Stimulated activated CD8-positive, alpha-beta memory T cell treated with anti-CD3 and anti-CD28 coated beads, Interleukin-4, amount 100 ng/mL, for 1 hour (primary cell): ENCODE results near the gene CD274.
"Not testable (repeated sequence)": the region's sequence is repeated elsewhere in the genome, so short reads cannot be mapped to it uniquely, and the experiment has no call there.

Source experiments
- DNase-seq, 2 donors: peaks; one replicate each; pipeline ENCODE4 v3.0.0-alpha.2; 2020; ENCODE audit warnings: low read depth in 2 of 2, low spot score in 1 of 2

CD274 gene

DNA sequence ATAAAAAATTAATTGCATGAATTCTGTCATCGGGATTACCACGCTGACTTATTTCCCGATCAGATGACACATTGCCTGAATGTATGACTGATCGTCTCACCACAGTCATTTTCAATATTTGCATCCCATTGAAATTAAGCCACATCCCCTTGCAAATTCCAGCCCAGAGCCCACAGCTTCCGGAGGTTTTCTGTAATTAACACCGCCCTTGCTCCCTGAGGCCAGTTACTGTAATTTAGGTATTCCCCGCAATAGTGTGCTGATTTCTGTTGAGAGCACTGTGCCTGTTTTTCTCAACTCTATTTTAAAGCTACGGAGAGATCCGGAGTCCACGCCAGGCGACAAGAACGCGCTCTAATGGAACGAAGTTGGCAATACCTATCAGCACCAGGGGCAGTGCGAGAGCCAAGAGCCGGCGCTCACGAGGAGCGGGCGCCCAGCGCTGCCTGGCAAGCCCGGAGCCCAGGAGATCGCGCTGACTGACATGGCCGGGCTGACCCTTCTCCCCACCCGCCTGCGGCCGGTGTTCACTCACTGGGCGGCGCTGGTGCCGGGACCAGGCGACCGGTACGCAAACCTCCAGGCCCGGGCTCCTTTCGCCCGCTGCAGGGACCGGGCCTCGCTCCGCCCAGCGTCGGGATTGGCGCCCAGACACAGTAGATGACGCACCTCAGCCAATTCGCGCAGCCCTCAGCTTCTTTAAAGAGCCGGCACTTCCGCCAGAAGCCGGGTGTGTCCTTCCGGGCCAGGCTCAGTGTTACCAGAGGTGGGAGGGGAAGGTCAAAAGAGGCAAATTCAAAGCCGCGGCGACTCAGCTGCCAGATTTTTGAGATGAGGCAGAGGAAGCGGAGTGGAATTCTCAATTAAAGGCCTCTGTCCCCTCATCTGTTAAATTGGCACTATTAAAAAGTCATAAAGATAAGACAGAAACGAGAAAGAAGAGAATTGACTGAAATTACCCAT lies 12.8 kb upstream of the CD274 start, which contains the start of gene PLGRKT:
PLGRKT (minus strand) TSS at position 672 of the 963 bp plus-strand sequence. CDS start 5,948 bp downstream, outside the sequence.
- DNase-seq, result peak; percentile 69 to 83

- DNase-seq, result peak in 1 of 2 donors; percentile 34
Observed at GRCh38 chr9:5438301-5439162, 11.8 kb upstream of the CD274 start.

DNA sequence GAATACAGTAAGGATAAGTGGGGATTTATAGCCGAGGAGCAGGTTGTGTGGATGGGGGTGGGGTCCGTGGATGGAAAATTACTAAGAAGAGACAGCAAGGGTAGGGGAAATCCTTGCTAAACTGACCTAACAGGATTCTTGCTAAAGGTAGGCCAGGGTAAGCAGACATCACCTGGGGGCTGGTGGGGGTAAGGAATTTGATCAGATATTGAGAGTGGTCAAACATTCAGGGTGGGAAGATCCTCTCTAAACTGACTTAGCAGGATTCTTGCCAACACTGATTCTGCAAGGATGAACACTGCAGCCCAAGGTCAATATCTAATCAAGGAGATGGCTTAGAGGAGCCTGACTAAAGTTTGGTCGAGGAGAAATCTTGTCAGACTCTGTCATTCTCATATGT lies 9.9 kb upstream of the CD274 start:
- no peak for DNase-seq

DNA sequence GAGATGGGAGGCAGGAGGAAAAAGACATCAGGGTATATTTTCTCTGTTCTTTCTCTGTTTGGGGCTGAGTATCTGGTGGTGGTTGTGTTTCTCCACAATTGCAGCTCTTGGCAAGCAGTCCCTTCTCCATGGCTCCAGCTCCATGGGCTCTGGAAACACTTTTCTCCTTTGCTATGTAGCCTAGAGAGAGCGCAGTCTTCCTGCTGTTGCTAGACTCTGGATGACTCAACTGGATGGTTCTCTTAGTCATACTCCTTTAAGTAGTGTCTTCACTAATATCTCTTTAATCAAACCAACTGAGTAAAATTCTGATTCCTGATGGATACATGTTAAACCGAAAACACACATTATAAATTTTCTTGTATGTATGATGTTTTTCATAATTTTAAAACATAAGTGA lies 9.3 kb upstream of the CD274 start:
- DNase-seq, result no peak

- no peak for DNase-seq
Observed at GRCh38 chr9:5442400-5443011, 7.8 kb upstream of the CD274 start.

GRCh38 chr9:5443850-5444249 lies 6.5 kb upstream of the CD274 start:
- no peak for DNase-seq

GRCh38 chr9:5445096-5445495 lies 5.2 kb upstream of the CD274 start:
- not testable (repeated sequence) for DNase-seq

GRCh38 chr9:5445886-5446285 lies 4.5 kb upstream of the CD274 start:
- DNase-seq, result no peak

DNA sequence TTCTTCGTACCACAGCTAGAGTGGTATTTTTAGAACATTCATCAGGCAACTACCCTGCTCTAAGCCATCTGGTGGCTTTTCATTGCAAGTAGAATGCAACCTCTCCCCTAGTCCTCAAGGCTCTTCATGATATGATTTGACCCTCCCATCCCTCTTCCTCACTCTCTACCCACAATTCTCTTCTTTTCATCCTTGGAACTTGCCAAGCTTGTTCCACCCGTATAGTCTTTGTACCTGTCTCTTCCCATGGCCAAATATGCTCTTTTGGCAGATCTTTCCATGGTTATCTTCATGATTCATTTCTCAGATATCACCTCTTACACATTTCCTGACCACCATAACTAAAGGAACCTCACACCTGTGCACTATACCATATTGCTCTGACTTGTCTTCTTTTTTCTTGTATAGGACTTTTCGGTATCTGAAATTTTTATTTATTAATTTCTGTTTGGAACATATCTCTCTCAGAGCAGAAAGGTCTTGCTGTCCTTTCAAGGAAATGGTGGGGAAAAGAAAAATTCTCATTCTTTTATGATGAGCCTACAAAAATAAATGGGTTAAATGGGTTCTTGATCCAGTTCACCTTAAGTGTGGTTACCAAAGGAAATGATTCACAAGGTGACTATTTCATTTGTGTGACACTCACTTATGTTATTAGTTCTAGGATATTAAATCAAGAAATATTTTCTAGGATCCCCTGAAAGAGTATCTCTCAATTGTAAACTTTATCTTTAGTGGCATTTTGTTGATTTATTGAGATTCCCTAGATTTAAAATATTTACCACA lies 3.7 kb upstream of the CD274 start:
- DNase-seq, result no peak

DNA sequence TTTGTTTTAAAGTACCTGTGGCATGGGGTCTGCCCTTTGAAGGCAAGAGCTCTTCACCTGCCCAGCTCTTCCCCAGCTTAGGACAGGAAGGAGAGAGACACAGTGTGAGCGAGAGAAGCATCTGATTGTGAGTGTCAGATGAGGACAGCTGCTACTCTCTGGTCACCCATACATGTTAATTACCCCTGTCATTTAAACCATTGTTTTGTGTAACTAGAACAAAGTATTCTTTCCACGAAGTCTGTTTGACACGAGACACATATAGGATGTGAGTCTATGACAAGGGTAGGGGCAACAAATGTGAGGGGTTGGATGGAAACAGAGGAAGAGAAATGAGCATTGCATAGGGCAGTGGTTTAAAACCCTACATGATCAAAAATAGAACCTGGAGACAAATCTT lies 3.0 kb upstream of the CD274 start:
- DNase-seq, result no peak

DNA sequence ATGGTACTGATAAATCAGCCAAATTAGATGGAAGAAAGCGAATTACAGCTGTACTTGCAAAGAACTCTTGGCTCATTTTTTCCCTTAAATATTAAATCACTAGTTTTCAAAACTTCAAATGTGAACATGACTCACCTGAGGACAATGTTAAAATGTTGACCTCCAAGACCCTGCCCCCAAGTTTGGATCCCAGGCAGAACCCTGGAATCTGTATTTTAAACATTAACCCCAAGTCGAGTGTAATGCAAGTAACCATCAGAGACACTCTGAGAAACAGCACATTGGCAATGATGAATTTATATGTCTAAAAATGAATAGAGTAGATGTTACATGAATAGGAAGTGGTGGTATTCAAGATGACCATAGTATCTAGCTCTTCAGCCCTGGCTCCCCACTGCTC lies 2.3 kb upstream of the CD274 start:
- no peak for DNase-seq

DNA sequence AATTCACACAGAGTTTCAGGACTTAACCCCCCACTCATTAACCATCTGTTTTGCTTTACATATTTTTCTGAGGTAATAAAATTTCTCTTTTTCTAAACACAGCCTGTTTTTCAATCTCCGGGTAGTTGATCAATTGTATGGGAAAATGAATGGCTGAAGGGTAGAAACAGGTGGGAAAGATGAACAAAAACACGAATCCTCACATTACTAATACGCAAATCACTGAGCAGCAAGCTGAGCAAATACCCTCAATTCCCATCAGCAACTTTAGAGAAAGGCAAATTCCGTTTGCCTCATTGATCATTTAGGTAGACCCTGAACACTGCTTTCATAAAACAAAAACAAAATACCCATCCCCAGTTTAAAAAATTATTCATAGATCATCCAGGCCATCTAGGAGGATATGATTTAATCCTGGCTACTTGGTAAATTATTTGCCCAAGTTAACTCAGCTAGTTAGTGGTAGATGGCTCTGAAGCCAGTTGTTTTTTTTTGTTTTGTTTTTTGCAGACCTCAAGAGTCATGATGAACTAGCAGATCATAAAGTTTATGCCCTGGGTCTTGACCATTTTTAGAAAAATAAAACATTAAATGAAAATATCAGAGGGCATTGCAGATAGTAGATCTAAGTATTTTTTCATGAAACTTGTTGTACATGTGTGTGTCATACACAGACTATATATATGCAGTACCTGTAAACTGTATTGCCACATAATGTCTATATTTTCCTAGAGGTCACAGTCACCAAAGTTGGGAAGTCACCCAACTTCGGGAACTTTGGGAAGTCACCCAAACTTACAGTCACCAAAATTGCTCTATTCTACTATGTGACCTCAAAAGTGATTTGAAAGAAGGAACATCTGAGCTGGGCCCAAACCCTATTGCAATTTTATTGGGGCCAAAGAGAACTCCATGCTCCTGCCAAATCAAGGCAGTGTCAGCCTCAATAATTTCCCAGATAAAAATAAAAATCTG lies 1.6 kb upstream of the CD274 start:
- DNase-seq, result no peak

DNA sequence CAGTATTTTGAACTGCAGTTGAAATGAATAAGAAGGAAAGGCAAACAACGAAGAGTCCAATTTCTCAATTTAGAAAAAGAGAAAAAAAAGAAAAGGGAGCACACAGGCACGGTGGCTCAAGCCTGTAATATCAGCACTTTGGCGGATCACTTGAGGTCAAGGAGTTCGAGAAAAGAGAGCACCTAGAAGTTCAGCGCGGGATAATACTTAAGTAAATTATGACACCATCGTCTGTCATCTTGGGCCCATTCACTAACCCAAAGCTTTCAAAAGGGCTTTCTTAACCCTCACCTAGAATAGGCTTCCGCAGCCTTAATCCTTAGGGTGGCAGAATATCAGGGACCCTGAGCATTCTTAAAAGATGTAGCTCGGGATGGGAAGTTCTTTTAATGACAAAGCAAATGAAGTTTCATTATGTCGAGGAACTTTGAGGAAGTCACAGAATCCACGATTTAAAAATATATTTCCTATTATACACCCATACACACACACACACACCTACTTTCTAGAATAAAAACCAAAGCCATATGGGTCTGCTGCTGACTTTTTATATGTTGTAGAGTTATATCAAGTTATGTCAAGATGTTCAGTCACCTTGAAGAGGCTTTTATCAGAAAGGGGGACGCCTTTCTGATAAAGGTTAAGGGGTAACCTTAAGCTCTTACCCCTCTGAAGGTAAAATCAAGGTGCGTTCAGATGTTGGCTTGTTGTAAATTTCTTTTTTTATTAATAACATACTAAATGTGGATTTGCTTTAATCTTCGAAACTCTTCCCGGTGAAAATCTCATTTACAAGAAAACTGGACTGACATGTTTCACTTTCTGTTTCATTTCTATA lies 602 bp upstream of the CD274 start:
- DNase-seq, result no peak

GRCh38 chr9:5452286-5452609 lies 1.9 kb downstream of the CD274 start:
- no peak for DNase-seq

DNA sequence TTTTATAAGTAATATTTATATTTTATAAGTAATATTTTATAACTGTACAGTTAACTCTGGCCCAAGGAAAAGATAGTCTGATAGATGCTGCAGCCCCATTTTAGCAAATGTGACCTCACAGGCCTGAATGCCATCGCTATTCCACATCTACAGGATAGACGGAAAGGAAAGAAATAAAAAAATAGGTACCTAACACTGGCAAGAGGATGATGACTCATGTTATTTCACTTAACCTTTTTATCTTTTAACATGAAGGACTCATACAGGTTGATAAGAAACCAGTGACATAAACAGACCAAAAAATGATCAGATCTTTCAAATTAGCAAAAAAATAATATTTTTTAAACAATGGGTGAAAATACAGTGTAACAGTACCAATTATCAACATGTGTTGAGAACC lies 2.7 kb downstream of the CD274 start:
- no peak for DNase-seq

DNA sequence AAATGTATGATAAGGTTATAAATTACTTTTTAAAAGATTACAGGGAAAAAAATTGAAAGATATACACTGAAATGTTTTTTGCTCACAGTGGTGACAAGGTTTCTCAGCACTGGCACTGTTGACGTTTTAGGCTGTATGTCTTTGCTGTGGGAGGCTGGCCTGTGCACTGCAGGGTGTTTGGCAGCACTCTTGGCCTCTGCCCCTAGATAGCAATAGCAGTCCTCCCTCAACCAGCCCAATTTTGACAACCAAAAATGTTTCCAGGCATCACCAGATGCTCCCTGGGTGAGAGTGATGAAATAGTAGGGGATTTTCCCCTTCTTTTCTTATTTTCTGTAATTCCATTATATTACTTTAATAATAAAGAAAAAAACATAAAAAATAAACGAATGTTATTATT lies 3.3 kb downstream of the CD274 start:
- no peak for DNase-seq

- DNase-seq, result no peak
Observed at GRCh38 chr9:5455181-5455580, 4.8 kb downstream of the CD274 start.

- DNase-seq, result no peak
Observed at GRCh38 chr9:5459289-5459829, 9.0 kb downstream of the CD274 start.
